Measurements from ENCODE around the gene RAPH1.
"Not testable (repeated sequence)": the region's sequence is repeated elsewhere in the genome, so short reads cannot be mapped to it uniquely, and the experiment has no call there.

Gene RAPH1

DNA sequence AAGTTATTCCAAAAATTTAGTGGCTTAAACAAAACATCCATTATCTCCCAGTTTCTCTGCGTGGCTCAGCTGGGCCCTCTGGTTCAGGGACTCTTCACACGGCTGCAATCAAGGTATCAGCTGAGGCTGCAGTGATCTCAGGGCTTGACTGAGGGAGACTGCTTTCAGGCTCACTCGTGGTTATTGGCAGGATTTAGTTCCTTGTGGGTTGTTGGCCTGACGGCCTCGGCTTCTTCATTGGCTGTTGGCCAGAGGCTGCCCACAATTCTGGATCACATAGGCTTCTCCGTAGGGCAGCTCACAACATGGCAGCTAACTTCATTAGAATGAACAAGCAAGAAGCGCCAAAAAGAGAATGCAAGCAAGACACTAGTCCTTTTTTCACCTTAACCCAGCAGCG, 116.8 kb downstream of the RAPH1 start:
- no peak for DNase-seq

DNA sequence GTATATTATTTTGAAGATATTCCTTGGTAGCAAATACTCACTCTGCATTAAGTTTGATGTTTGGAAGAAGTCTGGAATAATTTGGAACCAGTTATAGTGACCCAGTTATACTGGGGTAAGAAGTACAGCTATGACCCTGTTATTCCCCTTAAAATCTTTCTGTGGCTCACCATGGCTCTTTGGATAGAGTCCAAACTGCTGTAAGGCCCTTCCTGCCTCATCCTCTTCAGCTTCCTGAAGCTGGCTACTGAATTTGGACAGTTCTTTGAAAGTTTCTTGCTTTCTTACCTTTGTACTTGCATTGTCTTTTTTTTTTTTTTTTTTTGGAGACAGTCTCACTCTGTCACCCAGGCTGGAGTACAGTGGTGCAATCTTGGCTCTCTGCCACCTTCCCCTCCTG, 121.3 kb downstream of the RAPH1 start:
- DNase-seq: no peak

DNA sequence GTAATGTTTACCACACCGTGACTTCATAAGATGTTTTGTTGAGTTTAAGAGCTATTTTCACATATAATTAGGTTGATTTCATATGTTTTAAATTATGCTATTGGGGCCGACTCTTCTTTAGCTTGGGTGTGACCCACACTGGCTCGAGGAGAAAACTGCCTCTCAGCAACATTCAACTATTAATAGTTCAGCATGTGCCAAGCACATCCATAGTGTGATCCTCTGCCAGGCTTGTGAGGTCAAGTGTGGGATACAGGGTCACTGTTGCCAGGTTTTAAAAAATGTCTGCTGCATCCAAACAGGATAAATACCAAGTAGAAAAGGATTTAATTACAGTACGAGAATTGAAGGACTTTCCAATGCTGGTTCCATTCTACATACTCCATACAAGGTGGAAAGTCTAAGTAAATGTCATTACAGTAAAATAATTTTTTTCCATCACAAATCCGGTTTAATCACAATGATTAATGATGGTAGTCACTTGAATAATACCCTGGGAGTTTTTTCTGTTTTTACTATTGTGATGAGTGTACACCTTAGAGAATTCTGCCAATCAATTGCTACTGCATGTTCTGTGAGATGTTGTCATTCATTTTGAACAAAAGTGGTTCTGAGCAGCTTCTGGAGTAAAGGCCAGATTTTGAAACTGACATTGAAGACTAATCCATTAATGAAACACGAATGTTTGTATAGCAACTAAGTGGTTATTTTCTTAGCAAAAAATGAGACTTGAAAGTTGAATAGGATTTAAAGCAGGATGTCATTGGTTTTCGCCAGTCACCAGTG, 122.4 kb downstream of the RAPH1 start:
- no peak for DNase-seq

DNA sequence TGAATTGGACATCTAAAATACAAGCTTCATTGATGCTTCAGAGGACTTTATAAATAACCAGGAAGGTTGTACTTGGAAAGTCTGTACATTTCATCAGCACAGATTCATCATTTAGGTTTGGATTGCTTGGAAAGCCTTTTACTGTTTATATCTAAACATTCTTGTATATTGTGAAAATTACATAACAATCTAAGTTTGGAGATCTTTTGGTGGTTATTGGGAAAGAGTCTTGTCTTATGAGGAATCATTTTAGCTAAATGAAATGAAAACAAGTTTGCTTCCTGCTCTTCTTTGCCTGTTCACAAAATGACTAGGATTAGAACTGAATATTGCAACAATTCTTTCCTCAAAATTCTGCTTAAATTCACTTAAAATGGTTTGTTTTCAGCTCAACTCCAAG, 127.6 kb downstream of the RAPH1 start:
- DNase-seq: no peak

DNA sequence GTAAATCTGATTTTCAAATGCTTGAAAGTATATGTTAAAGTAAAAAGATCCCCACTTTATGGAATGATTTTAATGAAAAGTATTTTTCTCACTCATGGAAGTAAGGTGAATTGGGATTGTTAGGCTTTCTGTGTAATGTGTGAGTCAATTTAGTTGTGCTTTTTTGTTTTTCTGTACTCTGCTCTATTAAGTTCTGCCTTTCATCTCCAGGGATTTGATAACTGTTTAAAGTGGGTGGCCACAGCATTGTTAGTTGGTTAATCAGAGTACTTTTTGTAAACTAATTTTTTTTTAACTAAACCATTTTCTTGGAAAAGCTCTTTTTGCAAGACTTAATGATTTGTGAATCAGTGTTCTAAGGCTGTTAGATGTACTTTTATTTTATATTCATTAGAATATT, 130.1 kb downstream of the RAPH1 start:
- DNase-seq: no peak

DNA sequence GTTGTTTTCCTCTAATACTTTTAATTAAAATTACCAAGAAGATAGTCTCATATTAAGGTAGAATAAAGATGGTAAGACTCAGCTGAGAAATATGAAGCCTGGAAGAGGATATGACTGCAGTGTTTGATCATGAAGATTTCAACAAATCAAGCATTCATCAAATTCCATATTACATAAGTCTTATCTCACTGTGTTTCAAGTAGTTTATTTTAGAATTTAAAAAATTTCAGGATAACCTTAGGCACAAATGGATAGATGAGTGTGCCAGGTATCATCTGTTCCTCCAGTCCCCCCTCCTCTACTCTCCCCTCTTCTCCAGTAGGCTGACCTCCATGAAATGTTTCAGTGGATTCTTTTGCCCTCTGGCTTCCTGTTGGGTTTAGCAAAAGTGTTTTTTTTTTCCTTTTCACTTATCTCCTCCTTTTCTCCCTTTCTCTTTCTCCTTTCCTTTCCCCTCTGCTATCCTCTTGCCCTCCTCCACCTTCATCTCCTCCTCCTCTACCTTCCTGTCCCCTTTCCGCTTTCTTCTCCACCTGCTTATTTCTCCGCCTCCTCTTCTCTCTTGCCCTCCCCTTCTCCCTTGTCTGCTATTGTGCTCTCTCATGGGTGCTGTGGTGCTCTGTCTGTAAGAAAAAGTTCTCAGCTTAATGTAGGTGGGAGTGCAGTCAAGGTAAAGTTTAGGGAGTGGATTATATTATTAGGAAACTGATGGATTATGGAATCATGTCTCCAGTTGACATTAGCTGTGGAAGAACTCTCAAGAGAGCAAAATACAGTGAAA, 134.1 kb downstream of the RAPH1 start:
- DNase-seq: no peak

DNA sequence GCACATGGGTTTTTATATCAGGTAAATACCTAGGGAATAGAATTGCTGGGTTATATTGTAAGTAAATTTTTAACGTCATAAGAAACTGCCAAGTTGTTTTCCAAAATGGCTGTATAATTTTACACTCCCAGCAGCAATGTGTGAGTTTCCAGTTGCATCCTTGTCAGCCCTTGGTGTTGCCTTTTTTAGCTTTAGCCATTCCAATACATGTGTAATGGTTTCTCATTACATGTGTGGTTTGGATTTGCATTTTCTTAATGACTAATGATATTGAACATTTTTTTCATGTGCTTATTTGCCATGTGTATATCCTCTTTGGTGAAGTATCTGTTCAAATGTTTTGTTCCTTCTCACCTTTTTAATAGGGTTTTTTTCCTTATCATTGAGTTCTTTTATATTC, 136.1 kb downstream of the RAPH1 start:
- DNase-seq: no peak

DNA sequence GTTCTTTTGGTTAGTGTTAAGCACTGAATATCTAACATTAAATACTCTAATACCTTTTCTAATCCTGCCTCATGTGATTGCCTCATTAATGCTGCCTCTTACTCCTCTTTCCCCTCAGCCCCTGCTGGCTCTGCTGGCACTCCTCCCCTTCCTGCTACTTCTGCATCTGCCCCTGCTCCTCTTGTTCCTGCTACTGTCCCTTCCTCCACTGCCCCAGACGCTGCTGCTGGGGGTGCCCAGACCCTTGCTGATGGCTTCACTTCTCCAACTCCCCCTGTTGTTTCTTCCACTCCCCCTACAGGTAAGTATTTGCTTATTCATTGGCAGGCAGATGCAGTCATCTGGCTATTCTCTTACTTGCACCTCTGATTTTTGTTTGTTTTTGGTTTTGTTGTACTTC, 138.4 kb downstream of the RAPH1 start:
- no peak for DNase-seq

DNA sequence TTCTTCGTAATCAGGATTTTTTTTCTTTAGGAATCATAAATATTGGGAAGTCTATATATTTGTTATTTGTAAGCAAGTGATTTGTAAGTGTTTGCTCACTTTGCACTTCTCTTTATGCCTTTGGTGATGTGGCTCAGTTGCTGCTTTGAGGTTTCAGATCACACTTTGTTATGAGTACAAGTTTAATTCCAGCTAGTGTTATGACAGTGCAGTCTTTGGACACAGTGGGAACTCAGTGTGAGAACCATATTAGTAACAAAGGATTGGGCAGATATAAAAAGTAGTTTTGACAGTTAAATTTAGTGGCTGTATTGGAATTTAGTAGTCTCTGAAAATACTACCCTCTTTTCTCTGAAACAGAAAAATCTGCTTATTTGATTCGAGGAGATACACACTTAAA, 139.2 kb downstream of the RAPH1 start:
- no peak for DNase-seq

DNA sequence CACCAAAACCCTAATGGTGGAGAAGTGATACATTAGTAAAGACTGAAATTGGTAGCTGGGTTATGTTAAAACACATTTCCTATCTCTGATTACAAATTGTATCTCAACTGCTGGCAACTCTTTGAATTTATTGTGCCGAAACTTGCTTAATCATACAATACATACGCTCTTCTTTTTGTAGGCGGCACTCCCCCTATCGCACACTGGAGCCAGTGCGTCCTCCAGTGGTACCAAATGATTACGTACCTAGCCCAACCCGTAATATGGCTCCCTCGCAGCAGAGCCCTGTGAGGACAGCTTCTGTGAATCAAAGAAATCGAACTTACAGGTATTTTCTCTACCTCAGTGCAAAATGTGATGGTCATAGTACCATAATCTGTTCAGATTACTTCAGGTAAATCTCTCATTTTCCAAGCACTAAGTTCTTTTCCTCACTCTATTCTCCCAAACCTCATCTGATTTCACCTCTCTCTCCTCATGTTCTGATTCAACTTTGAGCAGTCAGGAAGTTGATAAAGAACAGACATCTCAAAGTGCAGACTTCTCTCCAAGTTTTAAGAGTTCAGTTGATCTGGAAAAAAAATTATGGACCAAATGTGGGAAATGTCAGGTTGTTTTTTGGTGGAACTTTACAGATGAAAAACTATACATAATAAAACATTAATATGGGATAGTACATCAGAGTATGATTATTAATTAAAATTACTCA, 140.4 kb downstream of the RAPH1 start:
- DNase-seq: no peak

DNA sequence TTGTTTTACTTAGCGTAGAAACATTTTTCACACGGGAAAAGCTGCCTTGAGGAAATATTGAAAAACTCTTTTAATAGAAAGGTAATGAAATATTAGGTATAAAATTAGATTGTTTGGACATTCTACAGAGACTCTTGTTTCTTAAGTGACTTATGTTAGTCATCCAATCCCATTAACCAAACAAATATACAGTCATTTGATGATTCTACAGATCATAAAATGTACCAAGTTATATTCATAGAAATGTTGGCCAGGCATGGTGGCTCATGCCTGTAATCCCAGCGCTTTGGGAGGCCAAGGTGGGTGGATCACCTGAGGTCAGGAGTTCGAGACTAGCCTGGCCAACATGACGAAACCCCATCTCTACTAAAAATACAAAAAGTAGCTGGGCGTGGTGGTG, 146.9 kb downstream of the RAPH1 start:
- not testable (repeated sequence) for DNase-seq

DNA sequence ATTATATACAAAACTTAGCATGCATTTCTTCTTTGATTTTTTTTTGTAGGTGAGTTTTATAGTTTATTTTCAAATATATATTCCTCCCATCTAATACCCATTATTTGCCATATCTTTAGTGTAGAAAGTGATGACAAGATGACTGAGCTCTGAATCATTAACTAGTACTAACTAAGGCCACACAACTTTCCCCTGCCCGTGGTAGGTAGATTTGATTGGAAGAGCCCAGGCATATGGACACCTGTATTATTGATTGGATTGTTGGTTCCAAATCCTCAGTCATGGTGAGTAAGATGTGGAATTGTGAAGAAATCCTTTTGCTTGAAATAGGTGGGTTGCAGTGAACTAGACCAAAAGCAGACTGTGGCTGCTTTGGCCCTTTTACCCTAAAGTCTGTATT, 152.1 kb downstream of the RAPH1 start:
- no peak for DNase-seq

DNA sequence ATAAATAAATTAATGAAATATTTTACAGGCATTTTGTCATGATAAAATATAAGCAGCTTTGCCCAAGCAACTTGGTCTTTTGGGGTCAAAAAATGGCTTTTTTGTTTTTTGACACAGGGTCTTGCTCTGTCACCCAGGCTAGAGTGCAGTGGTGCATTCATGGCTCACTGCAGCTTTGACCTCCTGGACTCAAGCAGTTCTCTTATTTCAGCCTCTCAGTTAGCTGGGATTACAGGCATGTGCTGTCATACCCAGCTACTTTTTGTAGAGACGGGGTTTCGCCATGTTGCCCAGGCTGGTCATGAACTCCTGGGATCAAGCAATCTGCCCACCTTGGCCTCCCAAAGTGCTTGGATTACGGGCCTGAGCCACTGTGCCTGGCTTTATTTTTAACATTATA, 155.9 kb downstream of the RAPH1 start:
- DNase-seq: no peak

DNA sequence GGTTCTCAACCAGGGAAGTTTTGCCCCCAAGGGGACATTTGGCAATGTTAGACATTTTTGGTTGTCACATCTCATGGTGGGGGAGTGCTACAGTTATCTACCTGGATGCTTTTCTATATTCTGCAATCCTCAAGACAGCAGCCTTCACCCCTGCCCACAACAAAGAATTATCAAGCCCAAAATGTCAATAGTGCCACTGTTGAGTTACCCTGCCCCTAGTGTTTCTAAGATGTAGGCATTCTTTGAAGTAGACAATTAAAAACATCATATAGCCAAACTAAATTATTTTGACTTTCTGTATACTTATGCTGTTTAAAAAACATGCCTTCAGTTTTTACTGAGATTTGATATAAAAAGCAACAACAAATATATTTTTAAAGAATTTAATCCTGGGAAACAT, 158.9 kb downstream of the RAPH1 start:
- no peak for DNase-seq

DNA sequence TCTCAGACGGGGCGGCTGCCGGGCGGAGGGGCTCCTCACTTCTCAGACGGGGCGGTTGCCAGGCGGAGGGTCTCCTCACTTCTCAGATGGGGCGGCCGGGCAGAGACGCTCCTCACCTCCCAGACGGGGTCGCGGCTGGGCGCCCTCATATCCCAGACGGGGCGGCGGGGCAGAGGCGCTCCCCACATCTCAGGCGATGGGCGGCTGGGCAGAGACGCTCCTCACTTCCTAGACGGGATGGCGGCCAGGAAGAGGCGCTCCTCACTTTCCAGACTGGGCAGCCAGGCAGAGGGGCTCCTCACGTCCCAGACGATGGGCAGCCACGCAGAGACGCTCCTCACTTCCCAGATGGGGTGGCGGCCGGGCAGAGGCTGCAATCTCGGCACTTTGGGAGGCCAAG, 162.4 kb downstream of the RAPH1 start:
- not testable (repeated sequence) for DNase-seq

DNA sequence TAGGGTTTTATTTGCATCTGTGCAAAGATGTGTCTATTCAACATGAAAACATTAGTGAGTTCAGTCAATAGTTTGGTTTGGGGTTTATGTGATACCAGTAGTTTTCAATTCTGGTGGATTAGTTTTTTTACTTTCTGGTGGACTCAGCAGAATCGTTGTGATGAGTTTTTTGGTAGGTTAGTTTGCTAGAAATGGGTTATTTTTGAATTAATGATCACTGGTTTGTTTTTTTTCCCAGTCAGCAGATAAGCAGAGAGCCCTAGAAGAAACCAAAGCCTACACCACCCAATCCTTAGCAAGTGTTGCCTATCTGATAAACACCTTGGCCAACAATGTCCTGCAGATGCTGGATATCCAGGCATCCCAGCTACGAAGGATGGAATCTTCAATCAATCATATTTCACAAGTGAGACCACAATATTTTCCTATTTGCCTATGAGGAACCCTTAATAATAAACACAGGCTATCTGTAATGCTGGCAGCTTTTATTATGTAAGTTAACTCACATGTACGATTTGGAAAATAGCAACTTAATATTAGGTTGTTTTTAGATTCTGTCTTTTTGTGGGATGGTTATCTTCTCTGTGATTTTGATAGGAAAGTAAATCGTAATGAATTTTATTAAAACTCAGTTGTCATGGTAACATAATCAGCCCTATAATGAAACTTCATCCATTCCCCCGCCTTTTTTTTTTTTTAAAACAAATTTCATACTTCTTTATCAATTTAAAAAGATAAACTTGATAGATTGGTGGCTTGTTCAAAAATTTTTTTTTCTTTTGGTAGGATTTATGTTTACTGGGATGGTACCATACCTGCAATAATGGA, 168.2 kb downstream of the RAPH1 start:
- no peak for DNase-seq

DNA sequence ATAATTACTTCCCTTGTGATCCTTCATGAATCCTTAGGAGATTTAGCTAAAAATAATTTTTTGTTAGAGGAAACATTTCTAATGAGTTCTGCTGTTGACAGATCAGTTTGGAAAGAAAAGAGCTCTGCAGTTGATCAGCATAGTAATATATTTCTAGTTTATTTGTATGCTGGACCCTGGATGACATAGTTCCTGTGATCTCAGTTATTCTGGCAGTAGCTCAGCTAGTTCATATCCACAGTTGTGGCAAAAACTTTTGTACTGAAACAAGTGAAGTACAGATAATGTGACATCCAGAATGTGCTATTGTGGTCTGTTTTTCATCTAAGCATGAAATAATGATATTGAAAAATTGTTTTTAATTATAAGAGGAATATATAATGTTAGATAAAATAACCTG, 173.2 kb downstream of the RAPH1 start:
- DNase-seq: no peak

DNA sequence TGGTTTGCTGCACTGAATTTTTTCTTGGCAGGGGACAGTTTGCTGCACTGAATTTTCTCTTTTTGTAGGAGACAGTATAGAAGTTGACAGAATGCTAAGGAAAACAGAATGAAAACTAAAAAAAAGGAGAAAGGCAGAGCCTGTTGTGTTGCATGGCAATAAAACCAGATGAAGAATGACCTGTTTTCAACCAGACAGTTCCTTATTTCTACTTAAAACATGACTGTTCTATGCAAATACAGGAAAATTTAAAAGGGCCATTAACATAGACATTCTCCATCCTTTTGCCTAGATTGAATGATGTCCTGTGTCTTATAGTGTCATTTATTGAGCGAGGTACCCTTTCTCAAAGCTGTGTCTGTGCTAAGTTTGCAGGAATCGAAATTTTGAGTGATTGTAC, 173.6 kb downstream of the RAPH1 start:
- DNase-seq: no peak

DNA sequence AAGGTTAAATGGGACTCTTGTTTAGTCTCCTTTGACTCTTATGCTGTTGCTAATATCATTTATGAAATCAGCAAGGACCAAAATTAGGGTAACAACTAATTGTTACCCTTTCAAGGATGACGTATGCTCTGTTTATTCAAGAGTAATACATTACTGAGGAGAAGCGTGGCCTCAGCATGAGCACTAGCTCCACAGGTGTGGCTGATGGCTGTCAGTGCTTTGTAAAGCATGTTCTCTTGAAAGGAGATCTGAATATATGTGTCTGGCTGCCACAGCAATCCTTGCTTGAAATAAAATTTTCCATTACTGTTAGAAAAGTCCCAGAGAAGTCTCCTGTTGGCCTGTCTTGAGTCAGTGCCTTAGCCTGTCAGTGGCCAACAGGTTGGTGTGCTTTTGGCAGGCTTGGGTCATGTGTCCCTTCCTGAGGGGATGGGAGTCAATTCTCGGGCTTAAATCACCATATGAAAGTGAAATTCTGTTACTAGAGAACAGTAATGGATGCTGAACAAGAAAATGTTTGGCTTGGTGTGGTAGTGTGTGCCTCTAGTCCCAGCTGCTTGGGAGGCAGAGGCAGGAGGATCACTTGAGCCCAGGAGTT, 174.2 kb downstream of the RAPH1 start:
- no peak for DNase-seq

DNA sequence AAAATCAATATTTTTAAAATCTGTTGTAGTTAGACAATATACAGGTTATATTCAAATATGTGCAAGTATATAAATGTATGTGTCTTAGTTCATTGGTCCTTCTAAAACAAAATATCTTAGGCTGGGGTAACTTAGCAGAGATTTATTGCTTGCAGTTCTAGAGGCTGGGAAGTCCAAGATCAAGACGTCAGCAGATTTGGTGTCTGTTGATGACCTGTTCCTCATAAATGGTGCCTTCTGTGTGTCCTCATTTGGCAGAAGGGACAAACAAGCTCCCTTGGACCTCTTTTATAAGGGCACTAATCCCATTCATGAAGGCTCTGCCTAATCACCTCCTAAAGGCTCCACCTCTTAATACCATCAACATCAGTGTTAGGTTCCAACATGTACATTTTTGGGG, 175.7 kb downstream of the RAPH1 start:
- no peak for DNase-seq

DNA sequence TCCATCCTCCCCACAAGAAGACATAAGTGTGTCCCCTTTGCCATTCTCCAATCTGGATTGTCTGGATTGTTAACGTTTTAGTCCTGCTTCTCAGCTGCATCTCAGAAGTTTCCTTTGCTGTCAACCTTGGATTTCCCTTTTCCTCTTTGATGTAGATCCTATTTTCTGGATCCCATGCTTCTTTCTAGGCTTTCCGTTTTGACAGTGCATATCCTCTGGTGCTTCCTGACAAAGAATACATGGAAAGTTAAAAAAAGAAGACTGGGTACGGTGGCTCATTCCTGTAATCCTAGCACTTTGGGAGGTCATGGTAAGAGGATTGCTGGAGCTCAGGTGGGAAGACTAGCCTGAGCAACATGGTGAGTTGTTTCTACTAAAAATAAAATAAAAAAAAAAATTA, 180.1 kb downstream of the RAPH1 start:
- no peak for DNase-seq

DNA sequence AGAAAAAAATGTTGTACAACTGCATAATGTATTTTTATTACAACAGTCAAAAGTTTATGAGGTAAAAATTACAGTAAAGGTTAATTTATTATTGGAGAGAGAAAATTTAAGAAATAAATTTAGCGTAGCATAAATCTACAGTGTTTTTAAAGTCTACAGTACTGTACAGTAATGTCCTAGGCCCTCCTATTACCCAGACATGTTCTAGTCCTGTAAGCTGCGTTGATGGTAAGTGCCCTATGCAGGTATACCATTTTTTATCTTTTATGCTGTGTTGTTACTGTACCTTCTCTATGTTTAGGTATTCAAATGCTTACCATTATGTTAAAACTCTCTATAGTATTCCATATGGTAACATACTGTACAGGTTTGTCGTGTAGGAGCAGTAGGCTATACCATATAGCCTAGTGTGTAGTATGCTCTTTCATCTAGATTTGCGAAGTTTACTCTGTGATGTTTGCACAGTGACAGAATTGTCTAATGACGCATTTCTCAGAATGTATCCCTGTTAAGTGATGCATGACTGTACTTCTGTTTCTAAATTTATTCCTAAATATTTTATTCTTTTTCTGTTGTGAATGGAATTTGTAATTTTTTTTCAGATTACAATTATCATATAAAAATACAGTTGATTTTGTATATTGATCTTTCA, 182.4 kb downstream of the RAPH1 start:
- no peak for DNase-seq

Measured in DMS 273 treated with DMSO at 0.1 percent for 48 hours (cell line).